Activated T-helper 1 cell treated with Interleukin-2 at 50 U/mL for 16 hours (primary cell): ENCODE results near the gene VPS45.
"Not testable (repeated sequence)": the region's sequence is repeated elsewhere in the genome, so short reads cannot be mapped to it uniquely, and the experiment has no call there.

ENCODE experiments used
- DNase-seq: peaks from one replicate; pipeline ENCODE4 v3.0.0-alpha.2; 2020; ENCODE audit warnings: low read depth

The VPS45 gene

GRCh38 chr1:150161747-150162581, 94.4 kb downstream of the VPS45 start:
- DNase-seq: no peak

GRCh38 chr1:150162582-150162861, 94.9 kb downstream of the VPS45 start:
- DNase-seq: no peak

GRCh38 chr1:150162862-150163706, 95.5 kb downstream of the VPS45 start:
- DNase-seq: no peak

GRCh38 chr1:150164224-150164623, 96.6 kb downstream of the VPS45 start:
- no peak for DNase-seq

GRCh38 chr1:150164779-150165178, 97.2 kb downstream of the VPS45 start:
- DNase-seq: no peak

- DNase-seq: no peak
Observed at GRCh38 chr1:150165622-150166612, 98.3 kb downstream of the VPS45 start.

- peak; percentile 35 for DNase-seq
Observed at GRCh38 chr1:150168960-150169601, 101.5 kb downstream of the VPS45 start.

GRCh38 chr1:150171801-150172200, 104.2 kb downstream of the VPS45 start:
- DNase-seq: no peak

- no peak for DNase-seq
Observed at GRCh38 chr1:150173141-150173585, 105.6 kb downstream of the VPS45 start.

- DNase-seq: no peak
Observed at GRCh38 chr1:150176593-150176992, 109.0 kb downstream of the VPS45 start.

- DNase-seq: no peak
Observed at GRCh38 chr1:150178548-150178947, 111.0 kb downstream of the VPS45 start.

- DNase-seq: no peak
Observed at GRCh38 chr1:150179867-150180266, 112.3 kb downstream of the VPS45 start.

- no peak for DNase-seq
Observed at GRCh38 chr1:150180474-150180873, 112.9 kb downstream of the VPS45 start.

GRCh38 chr1:150182247-150182646, 114.7 kb downstream of the VPS45 start:
- no peak for DNase-seq

- DNase-seq: no peak
Observed at GRCh38 chr1:150183061-150183460, 115.5 kb downstream of the VPS45 start.

- DNase-seq: no peak
Observed at GRCh38 chr1:150185481-150185880, 117.9 kb downstream of the VPS45 start.

GRCh38 chr1:150186438-150186788, 118.8 kb downstream of the VPS45 start:
- not testable (repeated sequence) for DNase-seq

- DNase-seq: no peak
Observed at GRCh38 chr1:150186789-150187559, 119.4 kb downstream of the VPS45 start.

GRCh38 chr1:150187560-150187931, 120.0 kb downstream of the VPS45 start:
- no peak for DNase-seq

- DNase-seq: no peak
Observed at GRCh38 chr1:150192012-150192411, 124.4 kb downstream of the VPS45 start.
